ENCODE measurements around the gene EOGT.

The EOGT gene

DNA sequence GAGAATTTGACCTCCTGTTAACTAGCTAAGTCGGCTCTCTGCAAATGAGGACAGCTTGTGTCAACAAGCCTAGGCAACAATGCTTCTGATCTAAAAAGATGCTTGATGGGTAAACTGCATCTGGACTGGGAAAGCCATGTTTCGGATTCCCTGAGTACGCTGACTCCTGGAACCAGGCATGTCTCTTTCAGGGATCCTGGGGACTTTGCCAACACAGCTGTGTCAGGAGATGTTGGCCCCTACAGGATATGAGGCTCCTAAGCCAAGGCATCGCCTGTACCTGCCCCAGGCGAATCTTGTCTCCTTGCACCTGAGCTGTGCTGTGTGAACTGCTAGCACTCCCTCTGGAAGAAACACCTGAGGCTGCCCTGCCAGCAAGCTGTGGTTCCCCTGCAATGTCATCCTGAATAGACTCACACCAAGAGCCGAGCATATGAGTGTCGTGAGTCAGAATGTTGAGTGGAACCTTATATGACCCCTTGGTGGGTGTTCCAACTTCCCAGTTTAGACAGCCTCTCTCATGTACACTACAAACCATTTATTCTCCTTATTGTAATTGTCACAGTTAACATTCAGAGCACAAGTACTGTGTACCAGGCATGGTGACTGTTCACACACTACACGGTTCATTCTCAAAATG, 17.0 kb downstream of the EOGT start:
- TF ChIP-seq CTCF (IDR thresholded peaks at IDR 0.05; ENCODE audit: low read depth, low read length) (no peak), MAX (IDR thresholded peaks at IDR 0.05; ENCODE audit: low read depth, low read length) (no peak)
- H3K4me3 ChIP-seq (ENCODE audit: low read depth, low read length) = no peak overlapping the region
- DNase-seq (ENCODE audit: low read depth) = no peak

DNA sequence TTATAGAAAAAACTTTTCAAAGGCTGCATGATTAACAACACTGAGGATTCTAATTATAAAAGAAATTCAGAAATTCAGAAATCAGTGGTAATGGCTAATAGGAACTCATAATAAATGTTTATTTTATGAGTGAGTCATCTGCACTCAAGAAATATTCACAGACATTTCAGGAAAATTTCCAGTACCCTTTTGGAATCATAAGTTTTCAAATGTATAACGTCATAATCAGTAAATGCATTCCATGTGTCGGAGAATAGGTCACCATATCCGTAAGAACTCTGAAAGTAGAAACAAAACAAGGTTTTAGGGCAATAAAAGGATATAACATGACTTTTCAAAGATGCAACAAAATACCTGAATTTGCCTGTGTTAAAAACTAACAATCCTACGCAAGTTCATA, 24.7 kb downstream of the EOGT start:
- DNase-seq (ENCODE audit: low read depth) = no peak
- TF ChIP-seq POLR2A (IDR thresholded peaks at IDR 0.05; ENCODE audit: extremely low read depth, insufficient read length) (no peak), CTCF (IDR thresholded peaks at IDR 0.05; ENCODE audit: low read depth, low read length) (no peak), MAX (IDR thresholded peaks at IDR 0.05; ENCODE audit: low read depth, low read length) (no peak), MYC (IDR thresholded peaks at IDR 0.05; ENCODE audit: low read depth, low read length) (no peak)
- no peak overlapping the region for H3K4me3 ChIP-seq (ENCODE audit: low read depth, low read length)

GRCh38 chr3:68987322-68987721, 26.2 kb downstream of the EOGT start:
- TF ChIP-seq MAX (IDR thresholded peaks at IDR 0.05; ENCODE audit: low read depth, low read length) (no peak), POLR2A (IDR thresholded peaks at IDR 0.05; ENCODE audit: extremely low read depth, insufficient read length) (no peak), CTCF (IDR thresholded peaks at IDR 0.05; ENCODE audit: low read depth, low read length) (no peak), MYC (IDR thresholded peaks at IDR 0.05; ENCODE audit: low read depth, low read length) (no peak)

DNA sequence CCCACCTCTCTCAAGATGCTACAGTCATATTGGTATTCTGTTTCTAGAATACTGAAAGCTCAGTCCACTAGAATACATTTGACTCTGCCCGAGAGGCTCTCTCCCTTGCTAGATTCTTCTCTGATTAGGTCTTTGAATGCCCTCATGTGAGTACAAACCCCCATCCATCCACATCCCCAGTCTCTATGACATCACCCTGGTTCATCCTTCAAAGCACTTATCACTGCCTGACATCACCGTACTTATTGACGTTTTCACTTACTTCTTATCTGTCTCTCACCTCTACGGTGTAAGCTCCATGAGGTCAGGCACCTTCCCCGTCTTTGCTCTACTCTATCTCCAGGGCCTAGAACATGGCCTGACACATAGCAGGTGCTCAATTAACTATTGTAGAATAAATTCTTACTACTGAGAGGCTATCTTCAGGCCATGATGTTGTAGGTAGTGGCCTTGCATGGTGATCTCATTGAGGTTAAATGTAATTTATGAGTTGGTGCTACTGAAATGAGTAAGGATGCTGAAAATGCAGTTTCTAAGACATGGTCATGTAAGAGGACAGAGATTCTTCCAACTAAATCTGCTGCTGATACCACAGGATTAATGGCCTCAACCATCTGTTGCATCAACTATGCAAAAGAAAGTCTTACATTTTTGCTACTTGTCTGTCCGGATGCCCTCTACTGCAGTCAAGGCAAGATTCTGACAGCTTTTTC, 26.8 kb downstream of the EOGT start:
- no peak for TF ChIP-seq CTCF (IDR thresholded peaks at IDR 0.05; ENCODE audit: low read depth, low read length)
- TF ChIP-seq POLR2A (IDR thresholded peaks at IDR 0.05; ENCODE audit: extremely low read depth, insufficient read length) = no peak
- no peak for TF ChIP-seq MYC (IDR thresholded peaks at IDR 0.05; ENCODE audit: low read depth, low read length)
- no peak for TF ChIP-seq MAX (IDR thresholded peaks at IDR 0.05; ENCODE audit: low read depth, low read length)
- no peak for DNase-seq (ENCODE audit: low read depth)
- no peak overlapping the region for H3K4me3 ChIP-seq (ENCODE audit: low read depth, low read length)

More at GRCh38 chr3:68987322-68987721, 26.2 kb downstream of the EOGT start:
- DNase-seq (ENCODE audit: low read depth) = no peak
- H3K4me3 ChIP-seq (ENCODE audit: low read depth, low read length) = no peak overlapping the region

GRCh38 chr3:68985146-68985790, 28.2 kb downstream of the EOGT start:
- TF ChIP-seq POLR2A (IDR thresholded peaks at IDR 0.05; ENCODE audit: extremely low read depth, insufficient read length) = no peak
- no peak for TF ChIP-seq CTCF (IDR thresholded peaks at IDR 0.05; ENCODE audit: low read depth, low read length)
- DNase-seq (ENCODE audit: low read depth) = no peak
- H3K4me3 ChIP-seq (ENCODE audit: low read depth, low read length) = no peak overlapping the region
